RCC 7860 (cell line): ENCODE measurements around the gene KLHL9.
"Not testable (repeated sequence)": the region's sequence is repeated elsewhere in the genome, so short reads cannot be mapped to it uniquely, and the experiment has no call there.

Experiments
- DNase-seq: peaks from one replicate; pipeline ENCODE4 v3.0.0-alpha.2; 2015; ENCODE audit warnings: low spot score
- FAIRE-seq: peaks from 2 replicates; lab custom pipeline; 2012; peaks lifted over from hg19 to GRCh38; lab: Jason Lieb, UNC

KLHL9 gene

GRCh38 chr9:21334701-21335632 lies at the start of gene KLHL9:
TSS of gene KLHL9 (minus strand) at chr9:21335404. CDS start at chr9:21334859, 545 bp downstream.
- FAIRE-seq: no peak
- peak; percentile 82 for DNase-seq

GRCh38 chr9:21383627-21384026 lies 48.4 kb upstream of the KLHL9 start:
- FAIRE-seq: no peak
- DNase-seq: no peak

GRCh38 chr9:21381448-21382339 lies 46.5 kb upstream of the KLHL9 start:
- no peak for FAIRE-seq
- no peak for DNase-seq

GRCh38 chr9:21371467-21371866 lies 36.3 kb upstream of the KLHL9 start:
- not testable (repeated sequence) for DNase-seq, FAIRE-seq

- DNase-seq (no peak), FAIRE-seq (no peak)
Measured at GRCh38 chr9:21367957-21368356, 32.8 kb upstream of the KLHL9 start, which contains the start of gene IFNA13. TSS of gene IFNA13 (minus strand) at chr9:21368057. CDS start at chr9:21368010, 47 bp downstream.

- not testable (repeated sequence) for DNase-seq, FAIRE-seq
Measured at GRCh38 chr9:21367169-21367568, 32.0 kb upstream of the KLHL9 start.

GRCh38 chr9:21362287-21362686 lies 27.1 kb upstream of the KLHL9 start:
- DNase-seq (no peak), FAIRE-seq (no peak)

- FAIRE-seq (no peak), DNase-seq (no peak)
Measured at GRCh38 chr9:21357479-21358460, 22.6 kb upstream of the KLHL9 start.

- FAIRE-seq: no peak
Measured at GRCh38 chr9:21350787-21351186, 15.6 kb upstream of the KLHL9 start, which contains the start of gene IFNA6. TSS of gene IFNA6 (minus strand) at chr9:21350887. CDS start at chr9:21350887, 0 bp downstream.

GRCh38 chr9:21348430-21348970 lies 13.3 kb upstream of the KLHL9 start:
- DNase-seq: no peak
- FAIRE-seq: no peak

More at GRCh38 chr9:21350787-21351186, 15.6 kb upstream of the KLHL9 start, which contains the start of gene IFNA6:
- DNase-seq: no peak

- no peak for FAIRE-seq
- no peak for DNase-seq
Measured at GRCh38 chr9:21340735-21341134, 5.5 kb upstream of the KLHL9 start.

GRCh38 chr9:21336457-21336856 lies 1.3 kb upstream of the KLHL9 start:
- DNase-seq (no peak), FAIRE-seq (no peak)

GRCh38 chr9:21333226-21333625 lies 2.0 kb downstream of the KLHL9 start:
- DNase-seq (no peak), FAIRE-seq (no peak)

- DNase-seq (no peak), FAIRE-seq (no peak)
Measured at GRCh38 chr9:21331676-21332402, 3.4 kb downstream of the KLHL9 start.

- DNase-seq (peak; percentile 40), FAIRE-seq (peak; percentile 79)
Measured at GRCh38 chr9:21326526-21327139, 8.6 kb downstream of the KLHL9 start.

- FAIRE-seq: no peak
Measured at GRCh38 chr9:21324047-21324446, 11.2 kb downstream of the KLHL9 start.

GRCh38 chr9:21322911-21323461 lies 12.2 kb downstream of the KLHL9 start:
- no peak for FAIRE-seq
- no peak for DNase-seq

More at GRCh38 chr9:21324047-21324446, 11.2 kb downstream of the KLHL9 start:
- DNase-seq: no peak

GRCh38 chr9:21320465-21320864 lies 14.7 kb downstream of the KLHL9 start:
- FAIRE-seq: no peak

More at GRCh38 chr9:21320465-21320864, 14.7 kb downstream of the KLHL9 start:
- DNase-seq: no peak
